ENCODE measurements around the gene ZNF814.
"Not testable (repeated sequence)": the region's sequence is repeated elsewhere in the genome, so short reads cannot be mapped to it uniquely, and the experiment has no call there.

DNA sequence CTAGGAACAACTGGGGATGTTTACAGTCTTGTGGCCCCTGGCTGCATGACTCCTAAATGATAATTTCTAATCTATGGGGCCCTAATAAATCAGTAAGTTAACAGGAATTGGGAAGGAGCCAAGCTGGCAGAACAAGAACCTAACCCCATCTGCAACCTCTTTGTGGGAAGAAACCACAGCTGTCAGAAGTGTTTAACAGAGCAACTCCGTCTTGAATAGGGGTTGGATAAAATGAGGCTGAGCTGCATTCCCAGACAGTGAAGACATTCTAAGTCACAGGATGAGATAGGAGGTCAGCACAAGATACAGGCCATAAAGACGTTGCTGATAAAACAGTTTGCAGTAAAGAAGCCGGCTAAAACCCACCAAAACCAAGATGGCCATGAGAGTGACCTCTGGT is 1.9 kb upstream of the ZNF814 start:
- TF ChIP-seq, protein P1, sequence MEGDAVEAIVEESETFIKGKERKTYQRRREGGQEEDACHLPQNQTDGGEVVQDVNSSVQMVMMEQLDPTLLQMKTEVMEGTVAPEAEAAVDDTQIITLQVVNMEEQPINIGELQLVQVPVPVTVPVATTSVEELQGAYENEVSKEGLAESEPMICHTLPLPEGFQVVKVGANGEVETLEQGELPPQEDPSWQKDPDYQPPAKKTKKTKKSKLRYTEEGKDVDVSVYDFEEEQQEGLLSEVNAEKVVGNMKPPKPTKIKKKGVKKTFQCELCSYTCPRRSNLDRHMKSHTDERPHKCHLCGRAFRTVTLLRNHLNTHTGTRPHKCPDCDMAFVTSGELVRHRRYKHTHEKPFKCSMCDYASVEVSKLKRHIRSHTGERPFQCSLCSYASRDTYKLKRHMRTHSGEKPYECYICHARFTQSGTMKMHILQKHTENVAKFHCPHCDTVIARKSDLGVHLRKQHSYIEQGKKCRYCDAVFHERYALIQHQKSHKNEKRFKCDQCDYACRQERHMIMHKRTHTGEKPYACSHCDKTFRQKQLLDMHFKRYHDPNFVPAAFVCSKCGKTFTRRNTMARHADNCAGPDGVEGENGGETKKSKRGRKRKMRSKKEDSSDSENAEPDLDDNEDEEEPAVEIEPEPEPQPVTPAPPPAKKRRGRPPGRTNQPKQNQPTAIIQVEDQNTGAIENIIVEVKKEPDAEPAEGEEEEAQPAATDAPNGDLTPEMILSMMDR (IDR thresholded peaks at IDR 0.05; ENCODE audit: insufficient read depth, low read depth, low read length) = not testable (repeated sequence)
- TF ChIP-seq EZH2 (IDR thresholded peaks at IDR 0.05; ENCODE audit: insufficient read depth, low read length) = not testable (repeated sequence)
